GM12892 (cell line): ENCODE results near the gene ARMC10. TPM values are rescaled to one million over a fixed set of nuclear protein-coding genes. Genes with fewer than 3 reads are reported as not detected.
"Not testable (repeated sequence)": the region's sequence is repeated elsewhere in the genome, so short reads cannot be mapped to it uniquely, and the experiment has no call there.

Experiments used
- DNase-seq: peaks from one replicate; pipeline ENCODE4 v3.0.0; 2011; ENCODE audit not compliant: insufficient read length
- FAIRE-seq: peaks from 2 replicates; lab custom pipeline; 2011; peaks lifted over from hg19 to GRCh38; lab: Jason Lieb, UNC
- POLR2A ChIP-seq: IDR thresholded peaks from 2 replicates; pipeline ENCODE4 v1.6.1; 2011; ENCODE audit warnings: low read depth, low read length, control low read depth
- POLR2AphosphoS5 ChIP-seq: IDR thresholded peaks from 2 replicates; pipeline ENCODE4 v1.6.1; 2011; ENCODE audit warnings: low read depth, low read length, control low read depth
- TAF1 ChIP-seq: IDR thresholded peaks from 2 replicates; pipeline ENCODE4 v1.6.1; 2011; ENCODE audit warnings: low read depth, mild to moderate bottlenecking, control low read depth, low read length, borderline replicate concordance
- polyA plus RNA-seq: library from polyadenylated mRNA; unstranded; fragments of >200 nt; gene quantifications from one replicate; pipeline ENCODE4 v1.2.1, GENCODE V29; 2012; ENCODE audit warnings: missing spikeins, inconsistent platforms; ENCODE audit not compliant: missing spikeins

Gene ARMC10
- polyA plus RNA-seq, result 27.7 TPM

- peak; percentile 78 for TF ChIP-seq POLR2AphosphoS5
- TF ChIP-seq TAF1, result no peak; the same call in 1 of the 2 replicates
- TF ChIP-seq POLR2A, result peak; percentile 82; the same call in 1 of the 2 replicates
- FAIRE-seq (peak; percentile 100), DNase-seq (peak; percentile 73)
Measured at GRCh38 chr7:103074519-103075336, at the start of gene ARMC10, which contains the start of gene FBXL13. Gene ARMC10, plus strand, starts transcription at chr7:103075140. Its CDS starts 133 bp downstream, at chr7:103075273. Gene FBXL13, minus strand, starts transcription at chr7:103074796.

- TF ChIP-seq POLR2A (no peak), TAF1 (no peak), POLR2AphosphoS5 (no peak)
- no peak for DNase-seq
- FAIRE-seq, result no peak
Measured at GRCh38 chr7:103025341-103025740, 49.6 kb upstream of the ARMC10 start.

GRCh38 chr7:103031024-103031423 lies 43.9 kb upstream of the ARMC10 start:
- no peak for FAIRE-seq
- TF ChIP-seq POLR2AphosphoS5 (no peak), POLR2A (no peak), TAF1 (no peak)
- DNase-seq, result no peak

- FAIRE-seq (no peak), DNase-seq (no peak)
- no peak for TF ChIP-seq POLR2A
- no peak for TF ChIP-seq POLR2AphosphoS5
- TF ChIP-seq TAF1, result no peak
Measured at GRCh38 chr7:103031781-103032180, 43.2 kb upstream of the ARMC10 start.

GRCh38 chr7:103034318-103034717 lies 40.6 kb upstream of the ARMC10 start:
- not testable (repeated sequence) for DNase-seq, FAIRE-seq

- DNase-seq (no peak), FAIRE-seq (no peak)
- TF ChIP-seq POLR2A, result no peak
- no peak for TF ChIP-seq POLR2AphosphoS5
- no peak for TF ChIP-seq TAF1
Measured at GRCh38 chr7:103037476-103037822, 37.5 kb upstream of the ARMC10 start.

GRCh38 chr7:103037823-103038739 lies 36.9 kb upstream of the ARMC10 start:
- DNase-seq, FAIRE-seq: not testable (repeated sequence)

- FAIRE-seq, DNase-seq: not testable (repeated sequence)
Measured at GRCh38 chr7:103041815-103042214, 33.1 kb upstream of the ARMC10 start.

GRCh38 chr7:103048833-103049232 lies 26.1 kb upstream of the ARMC10 start:
- no peak for DNase-seq
- TF ChIP-seq POLR2AphosphoS5 (no peak), POLR2A (no peak), TAF1 (no peak)
- no peak for FAIRE-seq

GRCh38 chr7:103051519-103051918 lies 23.4 kb upstream of the ARMC10 start:
- TF ChIP-seq POLR2AphosphoS5 (no peak), TAF1 (no peak), POLR2A (no peak)
- DNase-seq, result no peak
- FAIRE-seq, result no peak

GRCh38 chr7:103056006-103056405 lies 18.9 kb upstream of the ARMC10 start:
- FAIRE-seq, DNase-seq: not testable (repeated sequence)

- TF ChIP-seq POLR2A (no peak), POLR2AphosphoS5 (no peak), TAF1 (no peak)
- no peak for DNase-seq
- no peak for FAIRE-seq
Measured at GRCh38 chr7:103058122-103058521, 16.8 kb upstream of the ARMC10 start.
